HCT116 (cell line): ENCODE data around the gene OTOG. TPM values are rescaled to one million over a fixed set of nuclear protein-coding genes. Genes with fewer than 3 reads are reported as not detected.

Experiments
- ATAC-seq: fragments of 200-7000 bp; cut with Tn5 transposase; 2 replicates; pipeline ENCODE4 v1.9.1; 2020; ENCODE audit warnings: mild to moderate bottlenecking, moderate library complexity
- BruUV-seq: library from RNA; stranded (reverse); fragments of 400-500 nt; replicated peaks from 2 replicates; lab custom pipeline; 2021; lab: Mats Ljungman, UMichigan
- CTCF ChIA-PET: fragments of 300-600 bp; sonication (Branson Sonifier 250); formaldehyde crosslinking; loops from one replicate; lab custom pipeline; 2021; ENCODE audit warnings: antibody characterized with exemption; lab: Charles Lee
- POLR2A ChIA-PET: fragments of 300-600, 350-600 bp; sonication (Branson Sonifier 250); formaldehyde crosslinking; loops from one replicate; lab custom pipeline; 2021; ENCODE audit warnings: antibody characterized with exemption; lab: Charles Lee
- RAD21 ChIA-PET, 2 experiments: fragments of 300-600 bp; sonication (Branson Sonifier 250); formaldehyde crosslinking; loops; one replicate each; lab custom pipeline; 2023; ENCODE audit warnings: low total read pairs in 2 of 2; ENCODE audit not compliant: uncharacterized antibody in 2 of 2, unreplicated experiment in 2 of 2, low non-redundant PET in 1 of 2; lab: Charles Lee
- DNase-seq: peaks from one replicate; pipeline ENCODE4 v3.0.0-alpha.2; 2010; ENCODE audit warnings: low read depth, low spot score
- H2AFZ ChIP-seq: fragments of 200-600 bp; shearing (Covaris generic), sonication (generic); 2 replicates; pipeline ENCODE4 v1.6.1; 2017; ENCODE audit warnings: low read depth, mixed run types, mixed read lengths, antibody characterized with exemption, low read length; ENCODE audit not compliant: poor library complexity, severe bottlenecking
- H3K27ac ChIP-seq: 2 replicates; pipeline ENCODE4 v1.5.1; 2012; ENCODE audit warnings: low read depth, low read length
- H3K27me3 ChIP-seq: fragments of 200-600 bp; sonication (generic); 2 replicates; pipeline ENCODE4 v1.6.1; 2016; ENCODE audit warnings: mixed run types, low read length, mixed read lengths; ENCODE audit not compliant: insufficient read depth
- H3K36me3 ChIP-seq, 2 experiments: fragments of 200-500 bp in 1 of 2; fragments of 200-600 bp in 1 of 2; sonication (Bioruptor generic) in 1 of 2; sonication (generic) in 1 of 2; 2 replicates each; pipeline versions ENCODE4 v1.5.1 to v1.6.1; 2014 to 2016; ENCODE audit warnings: low read length in 2 of 2, inconsistent platforms in 1 of 2, mixed read lengths in 1 of 2, mixed run types in 1 of 2; ENCODE audit not compliant: insufficient read depth in 2 of 2, control insufficient read depth in 1 of 2
- H3K4me1 ChIP-seq, 2 experiments: fragments of 200-600 bp in 1 of 2; sonication (generic) in 1 of 2; 2 replicates each; pipeline versions ENCODE4 v1.5.1 to v1.6.1; 2012 to 2017; ENCODE audit warnings: low read length in 2 of 2, inconsistent platforms in 1 of 2, mild to moderate bottlenecking in 1 of 2, mixed read lengths in 1 of 2, mixed run types in 1 of 2, moderate library complexity in 1 of 2; ENCODE audit not compliant: insufficient read depth in 2 of 2, control insufficient read depth in 1 of 2
- H3K4me2 ChIP-seq: fragments of 200-600 bp; sonication (generic); 2 replicates; pipeline ENCODE4 v1.6.1; 2017; ENCODE audit warnings: mixed run types, low read length, mixed read lengths
- H3K4me3 ChIP-seq, 2 experiments: fragments of 200-600 bp in 1 of 2; sonication (generic) in 1 of 2; replicated peaks in 1 of 2; 2 replicates each; pipeline ENCODE4 v1.5.1; 2011 to 2016; ENCODE audit warnings: low read length in 2 of 2, control low read depth in 1 of 2, low read depth in 1 of 2, mild to moderate bottlenecking in 1 of 2, mixed read lengths in 1 of 2, mixed run types in 1 of 2
- H3K79me2 ChIP-seq: fragments of 200-600 bp; sonication (generic); 2 replicates; pipeline ENCODE4 v1.6.1; 2017; ENCODE audit warnings: mild to moderate bottlenecking, mixed run types, low read length, moderate library complexity, mixed read lengths; ENCODE audit not compliant: insufficient read depth
- H3K9ac ChIP-seq: fragments of 200-600 bp; sonication (generic); 2 replicates; pipeline ENCODE4 v1.6.1; 2016; ENCODE audit warnings: low read length, mixed read lengths
- H3K9me2 ChIP-seq: fragments of 200-600 bp; sonication (generic), shearing (Covaris generic); 2 replicates; pipeline ENCODE4 v1.6.1; 2017; ENCODE audit warnings: mixed run types, mild to moderate bottlenecking, moderate library complexity; ENCODE audit not compliant: insufficient read depth
- H3K9me3 ChIP-seq, 2 experiments: fragments of 200-500 bp in 1 of 2; fragments of 200-600 bp in 1 of 2; sonication (Bioruptor generic) in 1 of 2; sonication (generic) in 1 of 2; 2 replicates each; pipeline ENCODE4 v1.6.1; 2014 to 2017; ENCODE audit warnings: low read length in 2 of 2, mixed read lengths in 2 of 2, inconsistent platforms in 1 of 2, low read depth in 1 of 2, mild to moderate bottlenecking in 1 of 2, mixed run types in 1 of 2, moderate library complexity in 1 of 2; ENCODE audit not compliant: control insufficient read depth in 1 of 2, insufficient read depth in 1 of 2
- H4K20me1 ChIP-seq: fragments of 200-600 bp; sonication (generic), shearing (Covaris generic); 2 replicates; pipeline ENCODE4 v1.6.1; 2017; ENCODE audit warnings: mixed run types, mild to moderate bottlenecking, moderate library complexity; ENCODE audit not compliant: insufficient read depth
- ATF3 ChIP-seq: IDR thresholded peaks from 2 replicates; pipeline ENCODE4 v1.6.1; 2012
- CBX3 ChIP-seq: IDR thresholded peaks from 2 replicates; pipeline ENCODE4 v1.6.1; 2012; ENCODE audit warnings: low read depth
- CEBPB ChIP-seq: IDR thresholded peaks from 2 replicates; pipeline ENCODE4 v1.6.1; 2012; ENCODE audit warnings: low read depth
- EGR1 ChIP-seq: IDR thresholded peaks from 2 replicates; pipeline ENCODE4 v1.6.1; 2012; ENCODE audit warnings: low read depth
- ELF1 ChIP-seq: IDR thresholded peaks from 2 replicates; pipeline ENCODE4 v1.6.1; 2012; ENCODE audit warnings: low read depth, borderline replicate concordance
- EZH2 ChIP-seq: fragments of 200-600 bp; sonication (generic); IDR thresholded peaks from 2 replicates; pipeline ENCODE4 v1.6.1; 2017; ENCODE audit warnings: antibody characterized with exemption, mixed run types
- JUND ChIP-seq: IDR thresholded peaks from 2 replicates; pipeline ENCODE4 v1.6.1; 2012
- POLR2A ChIP-seq: IDR thresholded peaks from 2 replicates; pipeline ENCODE4 v1.7.0; 2011; ENCODE audit warnings: borderline replicate concordance; ENCODE audit not compliant: insufficient read depth, insufficient read length; ENCODE audit errors: extremely low read depth
- POLR2AphosphoS5 ChIP-seq: IDR thresholded peaks from 2 replicates; pipeline ENCODE4 v1.6.1; 2011; ENCODE audit warnings: mild to moderate bottlenecking, low read depth, low read length, moderate library complexity
- SIN3A ChIP-seq: IDR thresholded peaks from 2 replicates; pipeline ENCODE4 v1.6.1; 2012; ENCODE audit warnings: low read depth
- SRF ChIP-seq: IDR thresholded peaks from 2 replicates; pipeline ENCODE4 v1.6.1; 2012; ENCODE audit warnings: low read depth
- TCF7L2 ChIP-seq: IDR thresholded peaks from 2 replicates; pipeline ENCODE4 v1.7.0; 2011; ENCODE audit warnings: borderline replicate concordance, inconsistent platforms; ENCODE audit not compliant: insufficient read depth, insufficient read length; ENCODE audit errors: extremely low read depth
- YY1 ChIP-seq: IDR thresholded peaks from 2 replicates; pipeline ENCODE4 v1.6.1; 2011; ENCODE audit warnings: low read length, low read depth, moderate library complexity, mild to moderate bottlenecking; ENCODE audit not compliant: insufficient replicate concordance; ENCODE audit errors: extremely low read depth
- ZBTB33 ChIP-seq: IDR thresholded peaks from 2 replicates; pipeline ENCODE4 v1.6.1; 2011; ENCODE audit warnings: mild to moderate bottlenecking, low read length, moderate library complexity; ENCODE audit not compliant: insufficient replicate concordance; ENCODE audit errors: extremely low read depth
- ZFX ChIP-seq: fragments of 450-650 bp; IDR thresholded peaks from 2 replicates; pipeline ENCODE4 v1.6.1; 2017
- ZNF274 ChIP-seq: fragments of 200-500 bp; sonication (Bioruptor generic); IDR thresholded peaks from 2 replicates; pipeline ENCODE4 v1.6.1; 2014; ENCODE audit warnings: mild to moderate bottlenecking, low read depth, low read length, inconsistent platforms
- intact Hi-C: fragments of 100-400 bp; cut with micrococcal nuclease; formaldehyde crosslinking; loops from 2 replicates; pipeline ENCODE4 v1.10.0; 2022
- total RNA-seq: library from RNA; stranded (reverse); gene quantifications from one replicate; pipeline ENCODE4 v1.2.1, GENCODE V29; 2021; ENCODE audit not compliant: unreplicated experiment
- TF ChIP-seq, protein P1 (sequence below), 3 experiments: fragments of 200-600 bp in 1 of 3; sonication (generic) in 1 of 3; IDR thresholded peaks in 2 of 3; conservative IDR thresholded peaks in 1 of 3; 2 replicates each; pipeline ENCODE4 v1.5.1; 2012 to 2017; ENCODE audit warnings: low read depth in 2 of 3, low read length in 2 of 3, antibody characterized with exemption in 1 of 3, borderline replicate concordance in 1 of 3, control low read depth in 1 of 3, mild to moderate bottlenecking in 1 of 3, mixed read lengths in 1 of 3, mixed run types in 1 of 3, moderate library complexity in 1 of 3; ENCODE audit not compliant: insufficient read depth in 1 of 3
- TF ChIP-seq, protein P2 (sequence below): IDR thresholded peaks from 2 replicates; pipeline ENCODE4 v1.6.1; 2012; ENCODE audit warnings: low read depth

OTOG gene
- total RNA-seq, 1 experiment from 2014 or later = 0.07 TPM

DNA sequence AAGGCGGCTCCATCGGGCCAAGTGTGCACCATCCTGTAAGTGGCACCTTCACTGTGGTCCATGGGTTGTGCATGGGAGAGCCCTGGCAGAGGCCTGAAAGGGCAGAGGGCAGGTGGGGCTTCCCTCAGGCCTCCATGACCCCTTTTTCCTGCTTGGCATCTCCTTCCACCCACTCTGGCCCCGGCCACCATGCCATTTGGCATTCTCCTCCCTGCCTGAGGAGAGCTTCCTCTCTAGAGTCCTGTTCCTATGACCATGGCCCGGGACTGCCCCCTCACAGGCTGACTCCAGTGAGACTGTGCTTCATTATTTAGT is 4.9 kb downstream of the OTOG start:
- intact Hi-C loops = no loop called here
- ChIA-PET RAD21 (no interaction called here), CTCF (no interaction called here), POLR2A (no interaction called here)
- Histone ChIP-seq H3K4me2 (no peak overlapping the region), H3K9me2 (no peaks in the 10 kb centered on the region), H3K27ac (no peak overlapping the region), H3K79me2 (no peaks in the 10 kb centered on the region), H4K20me1 (no peaks in the 10 kb centered on the region), H3K9me3 (no peaks in the 10 kb centered on the region), H3K4me3 (no peak overlapping the region), H3K9ac (no peak overlapping the region), H3K36me3 (no peaks in the 10 kb centered on the region), H2AFZ (no peak overlapping the region), H3K27me3 (no peaks in the 10 kb centered on the region), H3K4me1 (peaks cover 0 to 3% of the 10 kb centered on the region in 2 experiments; a peak in 2 of 4 replicates)
- TF ChIP-seq ATF3 = no peak
- TF ChIP-seq CBX3 = no peak
- no peak for TF ChIP-seq ZFX
- TF ChIP-seq SRF = no peak
- no peak for TF ChIP-seq EGR1
- no peak for TF ChIP-seq ZBTB33
- no peak for TF ChIP-seq ELF1
- TF ChIP-seq EZH2 = no peak
- TF ChIP-seq CEBPB = no peak
- no peak for TF ChIP-seq SIN3A
- TF ChIP-seq YY1 = no peak
- no peak for TF ChIP-seq POLR2A
- no peak for TF ChIP-seq POLR2AphosphoS5
- no peak for TF ChIP-seq JUND
- TF ChIP-seq TCF7L2 = no peak
- TF ChIP-seq, protein P1, sequence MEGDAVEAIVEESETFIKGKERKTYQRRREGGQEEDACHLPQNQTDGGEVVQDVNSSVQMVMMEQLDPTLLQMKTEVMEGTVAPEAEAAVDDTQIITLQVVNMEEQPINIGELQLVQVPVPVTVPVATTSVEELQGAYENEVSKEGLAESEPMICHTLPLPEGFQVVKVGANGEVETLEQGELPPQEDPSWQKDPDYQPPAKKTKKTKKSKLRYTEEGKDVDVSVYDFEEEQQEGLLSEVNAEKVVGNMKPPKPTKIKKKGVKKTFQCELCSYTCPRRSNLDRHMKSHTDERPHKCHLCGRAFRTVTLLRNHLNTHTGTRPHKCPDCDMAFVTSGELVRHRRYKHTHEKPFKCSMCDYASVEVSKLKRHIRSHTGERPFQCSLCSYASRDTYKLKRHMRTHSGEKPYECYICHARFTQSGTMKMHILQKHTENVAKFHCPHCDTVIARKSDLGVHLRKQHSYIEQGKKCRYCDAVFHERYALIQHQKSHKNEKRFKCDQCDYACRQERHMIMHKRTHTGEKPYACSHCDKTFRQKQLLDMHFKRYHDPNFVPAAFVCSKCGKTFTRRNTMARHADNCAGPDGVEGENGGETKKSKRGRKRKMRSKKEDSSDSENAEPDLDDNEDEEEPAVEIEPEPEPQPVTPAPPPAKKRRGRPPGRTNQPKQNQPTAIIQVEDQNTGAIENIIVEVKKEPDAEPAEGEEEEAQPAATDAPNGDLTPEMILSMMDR (IDR thresholded peaks at IDR 0.05 in 2 of 3, conservative IDR thresholded peaks at IDR 0.05 in 1 of 3; ENCODE audit: borderline replicate concordance in 1 of 3, insufficient read depth in 1 of 3, low read depth in 2 of 3, low read length in 2 of 3) = no peak
- no peak for TF ChIP-seq ZNF274
- TF ChIP-seq, protein P2, sequence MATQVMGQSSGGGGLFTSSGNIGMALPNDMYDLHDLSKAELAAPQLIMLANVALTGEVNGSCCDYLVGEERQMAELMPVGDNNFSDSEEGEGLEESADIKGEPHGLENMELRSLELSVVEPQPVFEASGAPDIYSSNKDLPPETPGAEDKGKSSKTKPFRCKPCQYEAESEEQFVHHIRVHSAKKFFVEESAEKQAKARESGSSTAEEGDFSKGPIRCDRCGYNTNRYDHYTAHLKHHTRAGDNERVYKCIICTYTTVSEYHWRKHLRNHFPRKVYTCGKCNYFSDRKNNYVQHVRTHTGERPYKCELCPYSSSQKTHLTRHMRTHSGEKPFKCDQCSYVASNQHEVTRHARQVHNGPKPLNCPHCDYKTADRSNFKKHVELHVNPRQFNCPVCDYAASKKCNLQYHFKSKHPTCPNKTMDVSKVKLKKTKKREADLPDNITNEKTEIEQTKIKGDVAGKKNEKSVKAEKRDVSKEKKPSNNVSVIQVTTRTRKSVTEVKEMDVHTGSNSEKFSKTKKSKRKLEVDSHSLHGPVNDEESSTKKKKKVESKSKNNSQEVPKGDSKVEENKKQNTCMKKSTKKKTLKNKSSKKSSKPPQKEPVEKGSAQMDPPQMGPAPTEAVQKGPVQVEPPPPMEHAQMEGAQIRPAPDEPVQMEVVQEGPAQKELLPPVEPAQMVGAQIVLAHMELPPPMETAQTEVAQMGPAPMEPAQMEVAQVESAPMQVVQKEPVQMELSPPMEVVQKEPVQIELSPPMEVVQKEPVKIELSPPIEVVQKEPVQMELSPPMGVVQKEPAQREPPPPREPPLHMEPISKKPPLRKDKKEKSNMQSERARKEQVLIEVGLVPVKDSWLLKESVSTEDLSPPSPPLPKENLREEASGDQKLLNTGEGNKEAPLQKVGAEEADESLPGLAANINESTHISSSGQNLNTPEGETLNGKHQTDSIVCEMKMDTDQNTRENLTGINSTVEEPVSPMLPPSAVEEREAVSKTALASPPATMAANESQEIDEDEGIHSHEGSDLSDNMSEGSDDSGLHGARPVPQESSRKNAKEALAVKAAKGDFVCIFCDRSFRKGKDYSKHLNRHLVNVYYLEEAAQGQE = no peak
- BruUV-seq = no TSS peak
- ATAC-seq = no peak
- DNase-seq = no peak
